Erythroblast (primary cell): Measurements from ENCODE around the gene CRYL1.

ENCODE experiments used
- GATA1 ChIP-seq: IDR thresholded peaks from 2 replicates; pipeline ENCODE4 v1.6.1; 2011; ENCODE audit warnings: low read depth, mild to moderate bottlenecking, control low read depth, low read length, moderate library complexity
- POLR2A ChIP-seq: IDR thresholded peaks from 2 replicates; pipeline ENCODE4 v1.6.1; 2011; ENCODE audit warnings: mild to moderate bottlenecking, low read length

DNA sequence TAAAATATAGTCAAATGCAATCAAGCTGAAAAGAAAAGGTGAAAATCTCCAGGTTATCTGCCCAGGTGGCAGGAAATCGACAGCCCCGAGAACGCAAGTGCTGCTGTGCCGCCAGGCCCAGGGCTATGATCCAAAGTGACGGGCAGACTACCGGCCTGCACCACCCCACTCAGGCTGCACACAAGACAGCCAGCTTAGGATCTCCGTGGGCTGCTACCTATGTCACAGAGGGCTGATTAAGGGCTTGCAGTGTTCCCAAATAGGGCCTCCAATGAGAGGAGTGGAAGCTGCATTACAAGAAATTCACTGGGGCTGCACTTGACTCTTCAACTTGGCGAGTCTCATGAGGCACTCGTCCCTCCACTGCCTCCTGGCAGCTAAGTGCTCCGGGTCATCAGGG is 121.8 kb downstream of the CRYL1 start:
- TF ChIP-seq POLR2A (no peak), GATA1 (no peak)
